GM12891 (cell line): ENCODE results near the gene SDCCAG8.

Experiments
- PAX5 ChIP-seq: IDR thresholded peaks from 2 replicates; pipeline ENCODE4 v1.6.1; 2011; ENCODE audit warnings: low read length, moderate library complexity, mild to moderate bottlenecking; ENCODE audit not compliant: insufficient read depth, severe bottlenecking
- POLR2A ChIP-seq: IDR thresholded peaks from 2 replicates; pipeline ENCODE4 v1.6.1; 2011; ENCODE audit warnings: low read depth, low read length, control low read depth
- SPI1 ChIP-seq: IDR thresholded peaks from 2 replicates; pipeline ENCODE4 v1.6.1; 2011; ENCODE audit warnings: low read depth, low read length, control low read depth

DNA sequence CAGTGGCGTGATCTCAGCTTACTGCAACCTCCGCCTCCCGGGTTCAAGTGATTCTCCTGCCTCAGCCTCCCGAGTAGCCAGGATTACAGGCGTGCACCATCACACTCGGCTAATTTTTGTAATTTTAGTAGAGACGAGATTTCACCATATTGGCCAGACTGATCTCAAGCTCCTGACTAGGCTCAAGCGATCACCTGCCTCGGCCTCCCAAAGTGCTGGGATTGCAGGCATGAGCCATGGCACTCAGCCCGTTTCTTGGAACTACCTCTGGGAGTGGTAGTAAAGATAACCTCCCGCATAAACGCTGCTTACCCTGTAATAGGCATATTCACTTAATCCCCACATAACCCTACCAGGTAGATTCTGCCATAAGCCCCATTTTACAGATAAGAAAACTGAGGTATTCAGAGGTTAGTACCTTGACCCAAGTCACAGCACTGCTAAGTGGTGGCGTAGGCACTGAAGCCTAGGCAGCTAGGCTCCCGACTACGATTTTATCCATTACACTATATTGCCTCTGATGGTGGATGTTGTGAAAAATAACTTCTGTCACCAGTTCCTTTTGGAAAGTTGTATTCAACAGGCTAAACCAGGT, 143.8 kb downstream of the SDCCAG8 start:
- TF ChIP-seq SPI1 (no peak), PAX5 (no peak), POLR2A (no peak)
